ENCODE results near the gene MCUR1. TPM values are rescaled to one million over a fixed set of nuclear protein-coding genes. Genes with fewer than 3 reads are reported as not detected.
"Not testable (repeated sequence)": the region's sequence is repeated elsewhere in the genome, so short reads cannot be mapped to it uniquely, and the experiment has no call there.

The MCUR1 gene
- total and polyA plus RNA-seq, 2 experiments from 2014 or later = 13.8 to 51.6 TPM

- no peak overlapping the region for H3K4me3 ChIP-seq
- DNase-seq (ENCODE audit: low read depth in 1 of 2, low spot score in 1 of 2) = no peak
- H3K9me3 ChIP-seq (ENCODE audit: low read depth) = no peaks in the 10 kb centered on the region
- no peaks in the 10 kb centered on the region for H3K27me3 ChIP-seq
- TF ChIP-seq CTCF (IDR thresholded peaks at IDR 0.05; ENCODE audit: low read depth, low read length) = no peak
- H3K36me3 ChIP-seq = no peaks in the 10 kb centered on the region
- H3K27ac ChIP-seq = no peak overlapping the region
- no peaks in the 10 kb centered on the region for H3K4me1 ChIP-seq (ENCODE audit: low read depth)
These were observed 32.5 kb upstream of the MCUR1 start for GRCh38 chr6:13846841-13847240.

GRCh38 chr6:13841936-13842335 is 27.6 kb upstream of the MCUR1 start:
- no peaks in the 10 kb centered on the region for H3K36me3 ChIP-seq
- H3K9me3 ChIP-seq (ENCODE audit: low read depth) = no peaks in the 10 kb centered on the region
- DNase-seq (ENCODE audit: low read depth in 1 of 2, low spot score in 1 of 2) = no peak
- no peaks in the 10 kb centered on the region for H3K27me3 ChIP-seq
- H3K27ac ChIP-seq = no peak overlapping the region
- TF ChIP-seq CTCF (IDR thresholded peaks at IDR 0.05; ENCODE audit: low read depth, low read length) = no peak
- no peak overlapping the region for H3K4me3 ChIP-seq
- no peaks in the 10 kb centered on the region for H3K4me1 ChIP-seq (ENCODE audit: low read depth)

DNA sequence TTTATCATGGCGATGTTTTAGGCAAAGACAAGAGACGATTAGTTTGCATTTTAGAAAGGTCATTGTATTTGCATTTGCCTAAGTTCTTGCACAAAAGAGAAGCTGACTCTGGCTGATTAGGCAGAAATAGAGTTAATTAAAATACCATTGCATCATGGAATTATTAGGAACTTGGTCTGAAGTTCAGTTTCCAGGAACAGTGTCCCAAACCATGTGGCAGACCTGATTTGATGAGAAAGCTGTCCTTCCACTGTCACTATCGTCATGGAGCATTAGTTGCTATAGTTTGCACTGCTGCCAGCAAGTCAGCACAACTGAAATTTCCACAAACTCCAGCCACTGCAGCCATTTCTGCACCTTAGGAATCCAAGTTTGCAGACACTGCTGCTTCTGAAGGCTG is 24.3 kb upstream of the MCUR1 start:
- Histone ChIP-seq H3K27me3 (no peaks in the 10 kb centered on the region), H3K4me3 (no peak overlapping the region), H3K36me3 (no peaks in the 10 kb centered on the region), H3K9me3 (ENCODE audit: low read depth) (no peaks in the 10 kb centered on the region), H3K4me1 (ENCODE audit: low read depth) (no peaks in the 10 kb centered on the region), H3K27ac (no peak overlapping the region)
- TF ChIP-seq CTCF (IDR thresholded peaks at IDR 0.05; ENCODE audit: low read depth, low read length) = no peak
- no peak for DNase-seq (ENCODE audit: low read depth in 1 of 2, low spot score in 1 of 2)

DNA sequence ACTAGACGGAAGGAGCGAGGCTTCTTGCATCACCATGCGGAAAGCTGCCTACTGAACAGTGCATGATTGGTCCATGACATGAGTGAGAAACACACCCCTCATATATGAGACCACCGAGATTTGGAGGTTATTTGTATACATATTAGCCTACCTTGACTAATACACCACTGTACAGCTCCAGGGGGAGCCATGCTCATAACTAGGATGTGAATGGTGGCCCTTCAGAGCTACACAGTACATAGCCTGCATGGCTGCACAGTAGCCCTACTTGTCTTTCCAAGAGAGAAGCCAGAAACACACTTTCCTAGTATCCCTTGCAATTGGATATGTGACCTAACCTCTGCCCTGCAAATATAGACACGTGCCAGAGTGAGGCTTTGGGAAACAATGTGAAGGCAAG is 21.8 kb upstream of the MCUR1 start:
- Histone ChIP-seq H3K27me3 (no peaks in the 10 kb centered on the region), H3K27ac (no peak overlapping the region), H3K4me1 (ENCODE audit: low read depth) (no peaks in the 10 kb centered on the region), H3K36me3 (no peaks in the 10 kb centered on the region), H3K4me3 (no peak overlapping the region), H3K9me3 (ENCODE audit: low read depth) (no peaks in the 10 kb centered on the region)
- TF ChIP-seq CTCF (IDR thresholded peaks at IDR 0.05; ENCODE audit: low read depth, low read length) = no peak
- DNase-seq (ENCODE audit: low read depth in 1 of 2, low spot score in 1 of 2) = no peak

DNA sequence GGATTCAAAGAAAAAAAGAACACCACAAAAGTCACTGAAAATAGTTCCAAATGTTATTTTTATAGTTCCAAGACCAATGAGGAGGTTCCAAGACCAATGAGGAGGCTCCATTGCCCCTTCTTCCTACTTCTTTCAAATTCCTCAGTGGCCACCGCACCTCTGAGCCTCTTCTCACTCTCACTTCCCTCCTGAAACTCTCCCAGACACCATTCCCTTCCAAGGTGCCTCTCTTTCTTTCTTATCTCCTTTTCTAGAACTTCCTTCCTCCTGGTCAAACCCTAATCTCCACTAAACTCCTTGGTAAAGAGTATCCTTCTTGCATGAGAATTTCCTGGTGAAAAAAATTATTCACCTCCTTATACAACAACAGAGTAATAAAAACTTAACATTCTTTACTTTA is 20.4 kb upstream of the MCUR1 start:
- H3K27ac ChIP-seq = no peak overlapping the region
- no peak for TF ChIP-seq CTCF (IDR thresholded peaks at IDR 0.05; ENCODE audit: low read depth, low read length)
- no peaks in the 10 kb centered on the region for H3K4me1 ChIP-seq (ENCODE audit: low read depth)
- H3K27me3 ChIP-seq = no peaks in the 10 kb centered on the region
- H3K4me3 ChIP-seq = no peak overlapping the region
- H3K36me3 ChIP-seq = no peaks in the 10 kb centered on the region
- DNase-seq (ENCODE audit: low read depth in 1 of 2, low spot score in 1 of 2) = no peak
- no peaks in the 10 kb centered on the region for H3K9me3 ChIP-seq (ENCODE audit: low read depth)

DNA sequence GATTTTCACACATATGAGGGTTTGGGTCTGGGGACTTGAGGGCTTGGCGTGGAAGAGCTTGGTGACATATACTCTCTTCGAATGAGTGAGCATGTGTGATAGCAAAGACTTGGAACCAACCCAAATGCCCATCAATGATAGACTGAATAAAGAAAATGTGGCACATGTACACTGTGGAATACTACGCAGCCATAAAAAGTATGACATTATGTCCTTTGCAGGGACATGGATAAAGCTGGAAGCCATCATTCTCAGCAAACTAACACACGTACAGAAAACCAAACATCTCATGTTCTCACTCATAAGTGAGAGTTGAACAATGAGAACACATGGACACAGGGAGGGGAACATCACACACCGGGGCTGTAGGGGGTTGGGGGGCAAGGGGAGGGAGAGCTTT is 19.7 kb upstream of the MCUR1 start:
- not testable (repeated sequence) for H3K9me3 ChIP-seq (ENCODE audit: low read depth); H3K4me1 ChIP-seq (ENCODE audit: low read depth); DNase-seq (ENCODE audit: low read depth in 1 of 2, low spot score in 1 of 2); H3K4me3 ChIP-seq; H3K27me3 ChIP-seq; H3K27ac ChIP-seq; H3K36me3 ChIP-seq
